ENCODE data around the gene ARFGEF3.

The ARFGEF3 gene

DNA sequence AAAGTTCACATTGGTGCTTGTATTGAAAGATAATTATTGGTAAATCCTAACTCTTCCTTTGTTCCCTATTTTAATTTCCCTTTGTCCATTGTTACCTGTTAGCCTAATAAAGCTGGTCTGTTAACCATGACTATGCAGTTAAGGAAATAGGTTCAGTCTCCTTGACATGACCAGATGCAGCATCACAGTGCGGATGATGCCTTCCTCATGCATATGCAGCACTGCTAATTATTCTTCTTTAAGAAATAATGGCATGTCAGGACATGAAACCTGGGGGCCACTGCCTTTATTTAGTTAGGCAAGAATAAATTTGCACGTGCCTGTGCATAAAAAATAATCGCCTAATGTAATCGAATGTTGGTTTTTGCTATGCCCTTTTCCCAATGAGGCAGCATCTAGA lies 40.1 kb downstream of the ARFGEF3 start:
- TF ChIP-seq CTCF (IDR thresholded peaks at IDR 0.05; ENCODE audit: control insufficient read depth, extremely low read depth, insufficient read depth): no peak
- no peak overlapping the region for H3K4me3 ChIP-seq (ENCODE audit: low read depth, low read length)
- DNase-seq (ENCODE audit: low read depth): no peak

- H3K4me3 ChIP-seq (ENCODE audit: low read depth, low read length): no peak overlapping the region
Observed at GRCh38 chr6:138203315-138203714, 41.6 kb downstream of the ARFGEF3 start.

GRCh38 chr6:138204303-138204702 lies 42.6 kb downstream of the ARFGEF3 start:
- no peak for DNase-seq (ENCODE audit: low read depth)
- no peak overlapping the region for H3K4me3 ChIP-seq (ENCODE audit: low read depth, low read length)
- no peak for TF ChIP-seq CTCF (IDR thresholded peaks at IDR 0.05; ENCODE audit: control insufficient read depth, extremely low read depth, insufficient read depth)

More at GRCh38 chr6:138203315-138203714, 41.6 kb downstream of the ARFGEF3 start:
- no peak for DNase-seq (ENCODE audit: low read depth)
- no peak for TF ChIP-seq CTCF (IDR thresholded peaks at IDR 0.05; ENCODE audit: control insufficient read depth, extremely low read depth, insufficient read depth)

GRCh38 chr6:138204792-138205384 lies 43.1 kb downstream of the ARFGEF3 start:
- no peak for DNase-seq (ENCODE audit: low read depth)
- no peak overlapping the region for H3K4me3 ChIP-seq (ENCODE audit: low read depth, low read length)
- no peak for TF ChIP-seq CTCF (IDR thresholded peaks at IDR 0.05; ENCODE audit: control insufficient read depth, extremely low read depth, insufficient read depth)

DNA sequence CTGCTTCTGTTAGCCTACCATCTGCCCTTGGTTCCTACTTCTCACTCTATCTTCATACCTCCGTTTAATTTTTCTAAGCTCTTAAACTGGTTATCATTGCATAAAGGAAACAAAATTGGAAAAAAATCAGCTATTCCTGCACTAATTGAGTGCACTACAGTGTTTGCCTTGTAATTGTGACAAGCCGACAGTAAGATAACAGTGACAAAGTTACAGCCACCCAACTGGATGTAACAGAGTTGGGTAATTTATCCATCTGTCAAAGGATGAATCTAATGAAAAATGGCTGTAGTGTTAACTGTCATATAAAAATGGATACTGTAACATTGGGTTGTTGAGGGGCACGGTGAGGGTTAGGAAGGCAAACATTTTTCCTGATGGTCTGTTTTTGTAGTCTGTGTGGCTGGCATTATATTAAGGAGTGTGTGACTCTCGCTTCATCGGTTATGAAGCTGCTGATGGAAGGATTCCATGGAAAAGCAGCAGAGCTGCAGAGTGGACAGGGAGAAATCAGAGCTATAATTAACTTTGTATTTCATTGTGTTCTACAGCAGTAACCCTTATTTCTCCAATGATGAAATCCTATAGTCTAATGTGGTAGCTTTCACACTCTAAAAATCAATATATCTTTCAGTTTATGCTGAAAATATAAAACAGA lies 43.8 kb downstream of the ARFGEF3 start:
- H3K4me3 ChIP-seq (ENCODE audit: low read depth, low read length): no peak overlapping the region
- DNase-seq (ENCODE audit: low read depth): no peak
- no peak for TF ChIP-seq CTCF (IDR thresholded peaks at IDR 0.05; ENCODE audit: control insufficient read depth, extremely low read depth, insufficient read depth)

- H3K4me3 ChIP-seq (ENCODE audit: low read depth, low read length): no peak overlapping the region
- DNase-seq (ENCODE audit: low read depth): no peak
- no peak for TF ChIP-seq CTCF (IDR thresholded peaks at IDR 0.05; ENCODE audit: control insufficient read depth, extremely low read depth, insufficient read depth)
Observed at GRCh38 chr6:138206862-138207261, 45.1 kb downstream of the ARFGEF3 start.
